ENCODE results near the gene SART3.
"Not testable (repeated sequence)": the region's sequence is repeated elsewhere in the genome, so short reads cannot be mapped to it uniquely, and the experiment has no call there.

The SART3 gene

DNA sequence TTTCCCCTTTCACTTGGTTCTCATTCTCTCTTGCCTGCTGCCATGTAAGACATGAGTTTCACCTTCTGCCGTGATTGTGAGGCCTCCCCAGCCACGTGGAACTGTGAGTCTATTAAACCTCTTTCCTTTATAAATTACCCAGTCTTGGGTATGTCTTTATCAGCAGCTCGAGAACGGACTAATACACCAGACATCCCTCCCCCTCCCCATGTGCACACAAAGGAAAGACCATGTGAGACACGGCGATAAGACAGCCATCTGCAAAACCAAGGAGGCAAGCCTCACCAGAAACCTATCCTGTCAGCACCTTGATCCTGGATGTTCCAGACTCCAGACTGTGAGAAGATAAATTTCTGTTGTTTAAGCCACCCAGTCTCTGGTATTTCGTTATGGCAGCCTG is 75.6 kb downstream of the SART3 start:
- not testable (repeated sequence) for DNase-seq

DNA sequence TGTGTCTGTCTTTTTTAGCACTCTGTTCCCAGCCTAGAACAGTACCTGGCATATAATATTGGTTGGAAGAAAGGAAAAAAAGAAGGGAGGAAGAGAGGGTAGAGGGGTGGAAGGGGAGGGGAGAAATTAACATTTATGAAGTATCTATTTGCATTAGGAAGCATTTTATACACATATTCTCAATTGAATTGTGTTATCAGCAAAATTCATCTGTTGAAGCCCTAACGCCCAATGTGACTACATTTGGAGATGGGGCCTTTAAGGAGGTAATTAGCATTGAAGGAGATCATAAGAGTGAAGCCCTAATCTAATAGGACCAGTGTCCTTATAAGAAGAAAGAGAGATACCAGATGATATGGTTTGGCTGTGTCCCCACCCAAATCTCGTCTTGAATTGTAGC is 76.1 kb downstream of the SART3 start:
- DNase-seq: no peak

DNA sequence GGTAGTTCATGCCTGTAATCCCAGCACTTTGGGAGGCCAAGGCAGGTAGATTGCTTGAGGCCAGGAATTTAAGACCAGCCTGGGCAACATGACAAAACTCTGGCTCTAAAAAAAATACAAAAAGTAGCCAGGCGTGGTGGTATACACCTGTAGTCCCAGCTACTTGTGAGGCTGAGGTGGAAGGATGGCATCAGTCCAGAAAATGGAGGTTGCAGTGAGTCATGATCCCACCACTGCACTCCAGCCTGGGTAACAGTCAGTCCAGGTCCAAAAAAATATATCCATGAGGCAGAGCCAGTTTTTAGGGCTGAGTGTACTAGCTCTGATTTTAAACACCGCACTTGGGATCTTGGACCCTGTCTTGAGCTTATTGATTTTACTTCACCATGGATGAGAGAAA is 76.5 kb downstream of the SART3 start:
- no peak for DNase-seq

DNA sequence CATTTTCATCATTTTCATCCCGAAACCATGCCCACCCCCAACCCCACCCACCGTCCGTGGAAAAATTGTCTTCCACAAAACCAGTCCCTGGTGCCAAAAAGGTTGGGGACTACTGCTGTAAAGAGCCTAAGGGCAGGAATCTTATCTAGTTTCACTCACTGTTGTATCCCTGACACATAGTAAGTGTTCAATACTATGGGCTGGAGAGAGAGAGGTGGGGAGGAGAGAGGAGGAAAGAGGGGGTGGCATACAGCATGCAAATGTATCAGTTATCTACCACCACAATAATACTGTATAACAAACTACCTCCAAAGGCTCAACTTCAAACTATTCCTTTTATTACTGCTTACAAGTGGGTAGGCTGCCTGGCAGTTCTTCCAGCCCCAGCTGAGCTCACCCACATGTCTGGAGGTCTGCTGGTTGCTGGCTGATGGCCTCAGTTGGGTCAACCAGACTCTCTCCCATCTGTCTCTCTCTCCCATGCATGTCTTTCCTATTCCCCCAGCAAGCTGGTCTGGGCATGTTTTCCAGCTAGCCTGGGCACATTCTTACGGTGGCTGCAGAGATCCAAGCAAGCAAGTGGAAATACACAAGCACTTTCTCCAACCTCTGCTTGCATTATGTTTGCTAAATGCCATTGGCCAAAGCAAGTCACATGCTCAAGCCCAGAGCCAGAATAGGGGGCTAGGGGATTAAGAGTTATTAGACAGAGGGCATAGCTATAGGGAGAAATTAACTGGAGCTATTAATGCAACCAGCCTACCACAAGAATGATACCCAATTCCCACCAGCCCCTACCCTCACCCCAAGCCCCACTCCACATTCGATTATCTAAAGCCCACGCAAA is 77.5 kb downstream of the SART3 start:
- DNase-seq: no peak

DNA sequence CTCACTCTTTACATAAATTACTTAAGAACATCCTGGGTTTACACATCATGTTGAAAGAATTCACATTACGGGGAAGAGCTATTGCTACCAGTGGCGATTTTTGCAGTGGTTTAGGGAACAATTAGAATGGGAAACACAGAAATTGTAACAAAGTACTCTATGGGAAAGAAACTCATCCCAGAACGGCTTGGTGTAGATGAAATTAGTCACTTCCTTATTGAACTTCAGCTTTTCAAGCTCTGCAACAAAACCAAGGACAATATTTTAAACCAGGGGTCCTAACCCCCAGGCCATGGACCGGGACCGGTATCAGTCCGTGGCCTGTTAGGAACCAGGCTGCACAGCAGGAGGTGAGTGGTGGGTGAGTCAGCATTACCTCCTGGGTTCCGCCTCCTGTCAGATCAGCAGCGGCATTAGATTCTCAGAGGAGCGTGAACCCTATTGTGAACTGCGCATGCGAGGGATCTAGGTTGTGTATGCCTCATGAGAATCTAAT is 78.2 kb downstream of the SART3 start:
- DNase-seq: no peak

DNA sequence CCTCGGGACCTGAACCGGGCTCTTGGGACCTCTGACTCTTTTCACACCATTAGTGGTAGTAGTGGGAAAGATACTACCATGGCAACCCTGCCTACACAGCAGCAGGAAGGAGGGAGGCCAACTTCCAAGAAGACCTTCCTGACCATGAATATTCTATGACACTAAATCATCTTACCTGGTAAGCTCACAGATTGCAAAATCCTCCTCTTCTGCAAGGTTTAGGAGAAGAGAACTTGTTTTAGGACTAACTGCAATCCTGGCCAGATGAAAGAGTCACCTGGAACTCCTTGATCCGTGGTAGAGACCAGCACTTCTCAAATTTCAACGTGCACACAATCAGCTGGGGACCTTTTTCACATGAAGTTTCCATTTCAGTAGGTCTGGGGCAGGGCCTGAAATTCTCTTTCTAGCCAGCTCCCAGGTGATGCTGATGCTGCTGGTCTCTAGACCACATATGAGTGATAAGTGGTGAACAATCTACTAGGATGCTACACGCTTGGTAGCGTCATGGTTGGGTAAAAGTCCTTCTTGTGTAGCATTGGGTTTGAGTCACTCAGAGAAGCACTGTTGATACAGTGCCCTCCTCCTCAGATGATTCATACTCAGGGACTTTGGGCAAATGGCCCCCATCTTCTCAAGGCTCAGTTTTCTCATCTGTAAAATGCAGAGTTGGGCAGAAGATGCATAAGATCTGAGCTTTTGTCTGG is 81.5 kb downstream of the SART3 start:
- no peak for DNase-seq

DNA sequence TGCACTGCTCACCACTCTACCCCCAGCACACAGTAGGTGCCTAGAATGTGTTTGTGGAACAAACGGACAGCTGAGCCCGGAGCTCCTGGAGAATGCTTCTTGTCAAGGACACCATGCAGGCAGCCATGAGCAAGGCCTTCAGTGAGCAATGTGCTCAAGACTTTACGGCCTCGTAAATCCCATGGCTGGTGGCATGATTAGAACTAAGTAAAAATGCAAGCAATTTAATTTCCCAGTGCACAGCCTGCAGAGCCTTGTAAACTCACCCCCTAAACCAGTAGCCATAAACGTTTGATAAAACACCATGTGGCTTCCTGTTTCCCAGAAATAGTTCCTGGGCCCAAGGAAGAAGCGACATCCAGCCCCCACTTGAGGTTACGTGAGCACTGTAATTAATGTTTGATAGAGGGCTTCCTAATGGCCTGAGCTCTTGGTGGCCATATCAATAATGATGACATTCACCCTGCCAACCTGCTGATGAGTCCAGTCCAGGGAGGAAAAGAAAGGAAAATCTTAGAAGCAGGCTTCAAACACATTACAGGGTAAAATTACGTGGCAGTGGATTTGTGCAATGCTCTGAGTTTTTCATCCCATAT is 82.3 kb downstream of the SART3 start:
- no peak for DNase-seq

DNA sequence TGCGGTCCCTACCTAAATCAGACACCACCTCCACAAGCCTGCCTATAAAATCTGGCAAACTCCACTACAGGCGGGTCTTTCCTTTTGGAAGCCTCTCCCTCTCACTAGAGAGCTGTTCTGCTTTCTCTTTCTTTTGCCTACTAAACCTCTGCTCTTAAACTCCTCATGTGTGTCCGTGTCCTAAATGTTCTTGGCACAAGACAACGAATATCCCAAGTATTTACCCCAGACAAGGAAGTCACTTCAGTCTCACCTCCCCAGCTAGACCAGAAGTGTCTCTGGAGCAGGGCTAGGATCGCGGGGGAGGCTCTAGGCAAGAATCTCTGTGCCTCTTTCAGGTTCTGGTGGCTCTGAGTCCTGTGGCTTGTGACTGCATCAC is 83.1 kb downstream of the SART3 start:
- DNase-seq: no peak

DNA sequence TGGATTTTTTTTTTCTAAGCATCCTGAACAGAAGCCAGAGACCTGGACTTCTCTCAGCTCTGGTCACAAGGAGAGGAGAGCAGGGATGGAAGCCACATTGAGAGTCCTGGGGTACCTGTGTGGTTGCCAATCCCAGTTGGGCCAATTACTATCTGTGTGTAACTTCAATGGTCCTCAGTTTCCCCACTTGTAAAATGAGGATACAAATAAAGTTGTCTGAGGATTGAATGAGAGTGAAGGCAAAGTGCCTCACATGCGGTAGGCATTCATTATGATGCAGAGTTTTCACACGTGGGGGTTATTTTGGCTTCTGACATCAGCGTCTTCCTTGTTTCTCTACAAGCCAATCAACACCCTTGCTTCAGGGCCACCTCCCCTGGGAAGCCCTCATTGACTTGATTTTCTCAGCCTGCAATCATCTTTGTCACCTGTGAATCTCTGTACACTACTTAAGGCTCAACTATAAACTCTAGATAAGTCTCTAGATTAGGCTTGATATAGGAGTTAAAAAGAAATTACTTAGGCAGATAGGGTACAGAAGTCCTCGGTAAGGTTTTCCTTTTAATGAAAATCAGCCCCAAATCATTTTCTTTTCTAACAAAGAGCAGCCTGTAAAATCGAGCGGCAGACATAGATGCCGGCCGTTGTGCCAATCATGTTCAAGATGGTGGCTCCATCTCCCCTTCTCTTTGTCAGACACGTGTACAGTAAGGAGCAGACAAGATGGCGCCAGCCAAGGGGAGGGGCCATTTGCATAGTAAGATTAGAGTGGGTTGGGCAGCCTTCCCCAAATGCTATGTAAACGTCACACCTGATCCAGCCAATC is 83.7 kb downstream of the SART3 start:
- no peak for DNase-seq

DNA sequence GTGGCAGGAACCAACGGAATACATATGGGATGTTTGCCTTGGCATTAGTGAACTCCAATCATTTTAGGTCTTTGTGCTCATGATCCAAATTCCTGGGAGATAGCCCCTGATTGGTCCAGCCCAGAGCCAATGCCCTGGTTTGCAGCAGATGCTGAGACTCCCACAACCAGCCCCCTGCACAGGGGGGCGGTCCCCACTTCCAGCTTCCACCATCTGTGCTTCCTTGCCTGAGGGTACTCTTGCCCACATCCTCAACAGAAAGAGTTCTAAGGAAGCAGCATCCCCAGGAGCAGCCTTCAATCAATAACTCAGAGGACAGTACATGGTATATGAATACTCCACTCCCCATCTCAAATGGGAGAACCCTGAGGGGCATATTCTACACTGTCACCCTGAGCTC is 85.6 kb downstream of the SART3 start:
- no peak for DNase-seq

DNA sequence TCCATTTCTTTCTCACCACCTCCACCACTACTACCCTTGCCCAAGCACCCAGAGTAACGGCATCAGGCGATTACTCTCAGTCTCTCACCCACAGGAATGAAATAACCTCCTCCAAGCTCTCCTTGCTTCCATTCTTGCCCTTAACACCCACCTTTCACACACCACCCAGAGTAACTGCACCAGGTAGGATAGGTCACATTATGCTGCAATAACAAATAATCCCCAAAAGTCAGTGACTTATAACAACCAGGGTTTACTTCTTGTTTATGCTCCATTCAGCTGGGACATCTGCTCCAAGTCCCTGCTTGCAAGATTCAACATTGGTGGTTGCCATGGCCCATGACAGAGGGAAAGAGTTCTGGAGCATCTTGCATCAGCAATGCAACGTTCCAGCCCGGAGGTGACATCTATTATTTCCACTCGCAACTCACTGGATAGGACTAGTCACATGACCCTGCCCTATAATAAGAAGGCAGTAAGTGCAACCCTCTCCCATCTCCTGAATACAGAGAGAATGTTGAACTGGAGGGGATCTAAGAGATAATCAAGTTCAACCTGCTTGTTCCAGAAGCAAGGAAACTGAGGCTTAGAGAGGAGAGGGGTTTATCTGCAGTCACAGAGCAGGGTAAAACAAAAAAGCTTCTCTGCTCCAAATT is 87.4 kb downstream of the SART3 start:
- no peak for DNase-seq

All from stimulated activated CD4-positive, alpha-beta T cell treated with anti-CD3 and anti-CD28 coated beads, Interleukin-2, amount 100 ng/mL, for 24 hours (primary cell).